A549 (cell line): ENCODE measurements around the gene REXO5. TPM values are rescaled to one million over a fixed set of nuclear protein-coding genes. Genes with fewer than 3 reads are reported as not detected.

ENCODE experiments used
- ATAC-seq, 2 experiments: fragments of 200-7000 bp in 1 of 2; fragments of >200 bp in 1 of 2; cut with Nextera tagmentation in 1 of 2; cut with Tn5 transposase in 1 of 2; 3 replicates each; pipeline versions ENCODE4 v1.8.0 to v1.9.1; 2018 to 2020; ENCODE audit warnings: mild to moderate bottlenecking in 1 of 2, moderate library complexity in 1 of 2
- CTCF ChIA-PET: fragments of 300-600 bp; sonication (Branson Sonifier 250); formaldehyde crosslinking; extraction: SDS; loops from one replicate; lab custom pipeline; 2021; ENCODE audit warnings: antibody characterized with exemption, inconsistent platforms; lab: Yijun Ruan, JAX
- POLR2A ChIA-PET: fragments of 350-600 bp; formaldehyde crosslinking; extraction: SDS; loops from one replicate; lab custom pipeline; 2021; ENCODE audit warnings: antibody characterized with exemption, inconsistent platforms; lab: Yijun Ruan, JAX
- DNase-seq, 2 experiments: peaks; one replicate each; pipeline versions ENCODE4 v3.0.0 to v3.0.0-alpha.2; 2011 to 2016; ENCODE audit warnings: low read depth in 1 of 2, low spot score in 1 of 2
- FAIRE-seq: peaks from 2 replicates; lab custom pipeline; 2011; peaks lifted over from hg19 to GRCh38; lab: Jason Lieb, UNC
- H3K27ac ChIP-seq, 2 experiments: fragments of >200 bp; sonication (Bioruptor Twin); formaldehyde crosslinking; 3 replicates each; pipeline ENCODE4 v1.5.1; 2016 to 2017
- H3K4me1 ChIP-seq: fragments of >200 bp; sonication (Bioruptor Twin); formaldehyde crosslinking; 3 replicates; pipeline ENCODE4 v1.6.1; 2016
- H3K4me2 ChIP-seq: fragments of >200 bp; sonication (Bioruptor Twin); formaldehyde crosslinking; 3 replicates; pipeline ENCODE4 v1.6.1; 2016
- H3K4me3 ChIP-seq: fragments of >200 bp; sonication (Bioruptor Twin); formaldehyde crosslinking; 3 replicates; pipeline ENCODE4 v1.5.1; 2016
- H3K9me3 ChIP-seq: fragments of >200 bp; sonication (Bioruptor Twin); formaldehyde crosslinking; 3 replicates; pipeline ENCODE4 v1.6.1; 2016
- BCL3 ChIP-seq: fragments of >200 bp; sonication (Bioruptor Twin); formaldehyde crosslinking; IDR thresholded peaks from 3 replicates; pipeline ENCODE4 v1.6.1; 2016
- BHLHE40 ChIP-seq: IDR thresholded peaks from 2 replicates; pipeline ENCODE4 v1.6.1; 2012; ENCODE audit warnings: low read depth, low read length, inconsistent platforms
- CHD2 ChIP-seq: fragments of 150-350 bp; IDR thresholded peaks from 2 replicates; pipeline ENCODE4 v1.6.1; 2014; ENCODE audit warnings: low read length; ENCODE audit not compliant: partially characterized antibody
- CTCF ChIP-seq: fragments of >200 bp; sonication (Bioruptor Twin); formaldehyde crosslinking; IDR thresholded peaks from 3 replicates; pipeline ENCODE4 v1.5.1; 2016
- EHMT2 ChIP-seq: fragments of 200-600 bp; sonication (generic); IDR thresholded peaks from 2 replicates; pipeline ENCODE4 v1.6.1; 2016; ENCODE audit warnings: antibody characterized with exemption, low read depth, mild to moderate bottlenecking, moderate library complexity
- ESRRA ChIP-seq: fragments of 150-350 bp; IDR thresholded peaks from 2 replicates; pipeline ENCODE4 v1.6.1; 2014; ENCODE audit warnings: mild to moderate bottlenecking, low read length, borderline replicate concordance
- FOXS1 ChIP-seq: fragments of 250-450 bp; sonication (Bioruptor Pico); IDR thresholded peaks from 2 replicates; pipeline ENCODE4 v1.5.0; 2020; ENCODE audit warnings: mild to moderate bottlenecking, moderate library complexity
- HES2 ChIP-seq: fragments of >200 bp; sonication (Bioruptor Twin); formaldehyde crosslinking; IDR thresholded peaks from 2 replicates; pipeline ENCODE4 v1.6.1; 2016
- HOXA7 ChIP-seq: fragments of 250-450 bp; sonication (Bioruptor Pico); IDR thresholded peaks from 2 replicates; pipeline ENCODE4 v1.5.0; 2020; ENCODE audit warnings: mild to moderate bottlenecking, moderate library complexity
- HOXB5 ChIP-seq: fragments of 250-450 bp; sonication (Bioruptor Pico); IDR thresholded peaks from 2 replicates; pipeline ENCODE4 v1.5.0; 2020; ENCODE audit warnings: mild to moderate bottlenecking, moderate library complexity
- NPAS2 ChIP-seq: fragments of 250-450 bp; sonication (Bioruptor Pico); IDR thresholded peaks from 2 replicates; pipeline ENCODE4 v1.8.0; 2022; ENCODE audit warnings: mild to moderate bottlenecking, moderate library complexity, borderline replicate concordance
- RNF2 ChIP-seq: fragments of 200-600 bp; sonication (generic); IDR thresholded peaks from 2 replicates; pipeline ENCODE4 v1.6.1; 2016; ENCODE audit warnings: low read depth, mild to moderate bottlenecking, antibody characterized with exemption, moderate library complexity, borderline replicate concordance
- SREBF2 ChIP-seq: fragments of 450-650 bp; IDR thresholded peaks from 2 replicates; pipeline ENCODE4 v1.6.1; 2014; ENCODE audit warnings: mild to moderate bottlenecking, moderate library complexity
- ZSCAN20 ChIP-seq: fragments of 250-450 bp; sonication (Bioruptor Pico); IDR thresholded peaks from 2 replicates; pipeline ENCODE4 v1.8.0; 2022; ENCODE audit warnings: mild to moderate bottlenecking, moderate library complexity
- WGBS: methylation state at CpG from one replicate; pipeline ENCODE4 v1.1.6; 2017; ENCODE audit errors: missing lambda C conversion rate; 5-methylcytosine and 5-hydroxymethylcytosine counted together
- polyA plus RNA-seq, 4 experiments: library from polyadenylated mRNA; depleted of rRNA in 3 of 4; stranded (reverse); fragments of >200 nt; fragmentation: RNase III in 1 of 4; extraction: RNeasy Plus Mini Kit Qiagen cat#74134 plus additional on column Dnase treatment in 1 of 4; gene quantifications; 2 replicates in 3 of 4; 3 replicates in 1 of 4; pipeline ENCODE4 v1.2.3, GENCODE V29; 2011 to 2017
- TF ChIP-seq, protein P1 (sequence below): fragments of 200-600 bp; sonication (generic); IDR thresholded peaks from 2 replicates; pipeline ENCODE4 v1.6.1; 2016; ENCODE audit warnings: antibody characterized with exemption, mild to moderate bottlenecking, moderate library complexity
- TF ChIP-seq, protein P2 (sequence below): fragments of 450-650 bp; IDR thresholded peaks from 2 replicates; pipeline ENCODE4 v1.6.1; 2014; ENCODE audit warnings: antibody characterized with exemption

REXO5 gene
- polyA plus RNA-seq, 2 of the 4 experiments (the other 2 are of a cell fraction) = 4.0 to 5.1 TPM

DNA sequence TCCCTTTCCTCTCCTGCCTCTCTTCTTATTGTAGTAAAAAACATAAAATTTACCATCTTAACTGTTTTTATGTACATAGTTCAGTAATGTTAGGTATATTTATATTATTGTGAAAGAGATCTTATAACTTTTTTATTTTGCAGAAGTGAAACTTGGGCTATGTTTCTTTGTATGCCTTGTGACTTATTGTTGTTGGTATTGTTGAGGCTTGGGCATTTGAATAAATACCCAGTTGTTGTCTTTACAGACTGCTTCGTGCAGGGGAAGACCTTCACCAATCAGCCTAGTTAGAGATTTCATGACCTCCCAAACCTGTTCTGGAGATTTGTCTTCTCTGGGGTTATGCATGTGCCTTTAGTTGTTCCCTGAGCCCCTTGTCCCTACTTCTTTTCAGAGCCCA is 31.9 kb downstream of the REXO5 start:
- no peak overlapping the region for H3K27ac ChIP-seq
- POLR2A ChIA-PET = no interaction called here
- H3K9me3 ChIP-seq = 0 out of 3 replicates have a peak, but pooled peaks cover 3% of the 10 kb centered on the region
- H3K4me3 ChIP-seq = no peak overlapping the region
- WGBS = 61% methylated on average over 1 of the region's 1 CpG
- no peak for ATAC-seq
- no peaks in the 10 kb centered on the region for H3K4me1 ChIP-seq
- TF ChIP-seq EHMT2 (no peak), SREBF2 (no peak), RNF2 (no peak), ZSCAN20 (CRISPR knock-in tag) (no peak), CTCF (no peak), HES2 (no peak), HOXB5 (CRISPR knock-in tag) (no peak), ESRRA (no peak), BCL3 (no peak), HOXA7 (CRISPR knock-in tag) (no peak), FOXS1 (CRISPR knock-in tag) (no peak), BHLHE40 (no peak)
- TF ChIP-seq, protein P1, sequence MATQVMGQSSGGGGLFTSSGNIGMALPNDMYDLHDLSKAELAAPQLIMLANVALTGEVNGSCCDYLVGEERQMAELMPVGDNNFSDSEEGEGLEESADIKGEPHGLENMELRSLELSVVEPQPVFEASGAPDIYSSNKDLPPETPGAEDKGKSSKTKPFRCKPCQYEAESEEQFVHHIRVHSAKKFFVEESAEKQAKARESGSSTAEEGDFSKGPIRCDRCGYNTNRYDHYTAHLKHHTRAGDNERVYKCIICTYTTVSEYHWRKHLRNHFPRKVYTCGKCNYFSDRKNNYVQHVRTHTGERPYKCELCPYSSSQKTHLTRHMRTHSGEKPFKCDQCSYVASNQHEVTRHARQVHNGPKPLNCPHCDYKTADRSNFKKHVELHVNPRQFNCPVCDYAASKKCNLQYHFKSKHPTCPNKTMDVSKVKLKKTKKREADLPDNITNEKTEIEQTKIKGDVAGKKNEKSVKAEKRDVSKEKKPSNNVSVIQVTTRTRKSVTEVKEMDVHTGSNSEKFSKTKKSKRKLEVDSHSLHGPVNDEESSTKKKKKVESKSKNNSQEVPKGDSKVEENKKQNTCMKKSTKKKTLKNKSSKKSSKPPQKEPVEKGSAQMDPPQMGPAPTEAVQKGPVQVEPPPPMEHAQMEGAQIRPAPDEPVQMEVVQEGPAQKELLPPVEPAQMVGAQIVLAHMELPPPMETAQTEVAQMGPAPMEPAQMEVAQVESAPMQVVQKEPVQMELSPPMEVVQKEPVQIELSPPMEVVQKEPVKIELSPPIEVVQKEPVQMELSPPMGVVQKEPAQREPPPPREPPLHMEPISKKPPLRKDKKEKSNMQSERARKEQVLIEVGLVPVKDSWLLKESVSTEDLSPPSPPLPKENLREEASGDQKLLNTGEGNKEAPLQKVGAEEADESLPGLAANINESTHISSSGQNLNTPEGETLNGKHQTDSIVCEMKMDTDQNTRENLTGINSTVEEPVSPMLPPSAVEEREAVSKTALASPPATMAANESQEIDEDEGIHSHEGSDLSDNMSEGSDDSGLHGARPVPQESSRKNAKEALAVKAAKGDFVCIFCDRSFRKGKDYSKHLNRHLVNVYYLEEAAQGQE = no peak
- TF ChIP-seq, protein P2, sequence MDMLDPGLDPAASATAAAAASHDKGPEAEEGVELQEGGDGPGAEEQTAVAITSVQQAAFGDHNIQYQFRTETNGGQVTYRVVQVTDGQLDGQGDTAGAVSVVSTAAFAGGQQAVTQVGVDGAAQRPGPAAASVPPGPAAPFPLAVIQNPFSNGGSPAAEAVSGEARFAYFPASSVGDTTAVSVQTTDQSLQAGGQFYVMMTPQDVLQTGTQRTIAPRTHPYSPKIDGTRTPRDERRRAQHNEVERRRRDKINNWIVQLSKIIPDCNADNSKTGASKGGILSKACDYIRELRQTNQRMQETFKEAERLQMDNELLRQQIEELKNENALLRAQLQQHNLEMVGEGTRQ = no peak
- TF ChIP-seq, all 56 proteins: peak for 0
- DNase-seq = no peak
- no peak overlapping the region for H3K4me2 ChIP-seq
- CTCF ChIA-PET = interaction anchor here (0.5 to 2.4 kb wide), 3 partner anchors 11 to 120 kb away, joined by 4 to 7 read pairs (median 4); no protein-coding TSS in a partner anchor
- no peak for FAIRE-seq

DNA sequence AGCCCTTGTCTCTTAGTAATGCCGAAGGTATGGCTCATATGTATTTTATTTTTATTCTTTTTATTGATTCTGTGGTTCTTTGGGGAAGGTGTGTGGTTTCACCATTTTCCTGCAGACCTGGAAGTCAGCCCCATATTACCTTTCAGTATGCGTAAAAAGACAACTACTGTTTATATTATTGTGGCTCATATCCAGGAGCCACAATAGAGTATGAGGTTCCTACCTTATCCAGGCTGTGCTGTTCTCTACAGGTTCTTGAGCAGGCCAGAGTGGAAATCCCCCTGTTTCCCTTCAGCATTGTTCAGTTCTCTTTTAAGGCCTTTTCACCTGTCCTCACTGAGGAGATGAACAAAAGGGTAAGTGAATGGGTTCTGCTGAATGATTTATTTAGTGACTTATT is 33.2 kb downstream of the REXO5 start:
- no peak overlapping the region for H3K4me2 ChIP-seq
- FAIRE-seq (no peak), ATAC-seq (no peak), DNase-seq (no peak)
- H3K9me3 ChIP-seq = 0 out of 3 replicates have a peak, but pooled peaks cover 3% of the 10 kb centered on the region
- POLR2A ChIA-PET = no interaction called here
- CTCF ChIA-PET = no interaction called here
- TF ChIP-seq CHD2 (no peak), SREBF2 (no peak), NPAS2 (CRISPR knock-in tag) (no peak)
- H3K27ac ChIP-seq = no peak overlapping the region
- no peak overlapping the region for H3K4me3 ChIP-seq
- WGBS = 89% methylated on average over 2 of the region's 2 CpGs
- no peaks in the 10 kb centered on the region for H3K4me1 ChIP-seq
